ENCODE measurements around the gene ITPKC. TPM values are rescaled to one million over a fixed set of nuclear protein-coding genes. Genes with fewer than 3 reads are reported as not detected.
A peak's percentile ranks its signal among the peaks of the same experiment; 100 is the strongest.

The ITPKC gene
- total and polyA plus RNA-seq, 2 experiments from 2014 or later: 5.3 to 12.6 TPM

DNA sequence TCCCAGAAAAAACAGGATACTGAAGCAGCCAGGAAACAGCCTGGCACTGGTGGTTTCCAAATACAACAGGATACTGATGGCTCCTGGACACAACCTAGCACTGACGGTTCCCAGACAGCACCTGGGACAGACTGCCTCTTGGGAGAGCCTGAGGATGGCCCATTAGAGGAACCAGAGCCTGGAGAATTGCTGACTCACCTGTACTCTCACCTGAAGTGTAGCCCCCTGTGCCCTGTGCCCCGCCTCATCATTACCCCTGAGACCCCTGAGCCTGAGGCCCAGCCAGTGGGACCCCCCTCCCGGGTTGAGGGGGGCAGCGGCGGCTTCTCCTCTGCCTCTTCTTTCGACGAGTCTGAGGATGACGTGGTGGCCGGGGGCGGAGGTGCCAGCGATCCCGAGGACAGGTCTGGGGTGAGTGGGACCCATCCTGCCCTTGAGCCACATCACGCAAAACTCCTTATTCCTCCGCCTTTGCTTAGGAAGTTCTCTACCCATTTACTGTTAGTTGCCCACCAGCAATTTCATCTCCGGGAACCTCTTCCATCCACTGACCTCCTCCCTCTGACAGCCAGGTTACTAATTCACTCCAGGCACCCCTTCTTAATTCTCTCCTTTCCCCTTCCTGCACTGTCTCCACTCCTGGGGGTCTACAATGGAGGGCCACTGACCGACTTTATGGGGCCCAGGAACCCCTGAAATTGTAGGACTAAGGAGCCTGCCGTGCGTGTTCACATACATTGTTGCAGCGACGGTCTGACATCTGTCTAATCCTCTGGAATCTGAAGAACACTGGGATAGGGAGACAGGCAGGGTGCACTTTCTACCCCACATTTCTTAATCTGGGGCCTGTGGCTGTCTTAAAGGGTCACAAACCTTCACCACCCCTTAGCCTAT is 1.2 kb downstream of the ITPKC start (continued):
- TF ChIP-seq, protein P1, sequence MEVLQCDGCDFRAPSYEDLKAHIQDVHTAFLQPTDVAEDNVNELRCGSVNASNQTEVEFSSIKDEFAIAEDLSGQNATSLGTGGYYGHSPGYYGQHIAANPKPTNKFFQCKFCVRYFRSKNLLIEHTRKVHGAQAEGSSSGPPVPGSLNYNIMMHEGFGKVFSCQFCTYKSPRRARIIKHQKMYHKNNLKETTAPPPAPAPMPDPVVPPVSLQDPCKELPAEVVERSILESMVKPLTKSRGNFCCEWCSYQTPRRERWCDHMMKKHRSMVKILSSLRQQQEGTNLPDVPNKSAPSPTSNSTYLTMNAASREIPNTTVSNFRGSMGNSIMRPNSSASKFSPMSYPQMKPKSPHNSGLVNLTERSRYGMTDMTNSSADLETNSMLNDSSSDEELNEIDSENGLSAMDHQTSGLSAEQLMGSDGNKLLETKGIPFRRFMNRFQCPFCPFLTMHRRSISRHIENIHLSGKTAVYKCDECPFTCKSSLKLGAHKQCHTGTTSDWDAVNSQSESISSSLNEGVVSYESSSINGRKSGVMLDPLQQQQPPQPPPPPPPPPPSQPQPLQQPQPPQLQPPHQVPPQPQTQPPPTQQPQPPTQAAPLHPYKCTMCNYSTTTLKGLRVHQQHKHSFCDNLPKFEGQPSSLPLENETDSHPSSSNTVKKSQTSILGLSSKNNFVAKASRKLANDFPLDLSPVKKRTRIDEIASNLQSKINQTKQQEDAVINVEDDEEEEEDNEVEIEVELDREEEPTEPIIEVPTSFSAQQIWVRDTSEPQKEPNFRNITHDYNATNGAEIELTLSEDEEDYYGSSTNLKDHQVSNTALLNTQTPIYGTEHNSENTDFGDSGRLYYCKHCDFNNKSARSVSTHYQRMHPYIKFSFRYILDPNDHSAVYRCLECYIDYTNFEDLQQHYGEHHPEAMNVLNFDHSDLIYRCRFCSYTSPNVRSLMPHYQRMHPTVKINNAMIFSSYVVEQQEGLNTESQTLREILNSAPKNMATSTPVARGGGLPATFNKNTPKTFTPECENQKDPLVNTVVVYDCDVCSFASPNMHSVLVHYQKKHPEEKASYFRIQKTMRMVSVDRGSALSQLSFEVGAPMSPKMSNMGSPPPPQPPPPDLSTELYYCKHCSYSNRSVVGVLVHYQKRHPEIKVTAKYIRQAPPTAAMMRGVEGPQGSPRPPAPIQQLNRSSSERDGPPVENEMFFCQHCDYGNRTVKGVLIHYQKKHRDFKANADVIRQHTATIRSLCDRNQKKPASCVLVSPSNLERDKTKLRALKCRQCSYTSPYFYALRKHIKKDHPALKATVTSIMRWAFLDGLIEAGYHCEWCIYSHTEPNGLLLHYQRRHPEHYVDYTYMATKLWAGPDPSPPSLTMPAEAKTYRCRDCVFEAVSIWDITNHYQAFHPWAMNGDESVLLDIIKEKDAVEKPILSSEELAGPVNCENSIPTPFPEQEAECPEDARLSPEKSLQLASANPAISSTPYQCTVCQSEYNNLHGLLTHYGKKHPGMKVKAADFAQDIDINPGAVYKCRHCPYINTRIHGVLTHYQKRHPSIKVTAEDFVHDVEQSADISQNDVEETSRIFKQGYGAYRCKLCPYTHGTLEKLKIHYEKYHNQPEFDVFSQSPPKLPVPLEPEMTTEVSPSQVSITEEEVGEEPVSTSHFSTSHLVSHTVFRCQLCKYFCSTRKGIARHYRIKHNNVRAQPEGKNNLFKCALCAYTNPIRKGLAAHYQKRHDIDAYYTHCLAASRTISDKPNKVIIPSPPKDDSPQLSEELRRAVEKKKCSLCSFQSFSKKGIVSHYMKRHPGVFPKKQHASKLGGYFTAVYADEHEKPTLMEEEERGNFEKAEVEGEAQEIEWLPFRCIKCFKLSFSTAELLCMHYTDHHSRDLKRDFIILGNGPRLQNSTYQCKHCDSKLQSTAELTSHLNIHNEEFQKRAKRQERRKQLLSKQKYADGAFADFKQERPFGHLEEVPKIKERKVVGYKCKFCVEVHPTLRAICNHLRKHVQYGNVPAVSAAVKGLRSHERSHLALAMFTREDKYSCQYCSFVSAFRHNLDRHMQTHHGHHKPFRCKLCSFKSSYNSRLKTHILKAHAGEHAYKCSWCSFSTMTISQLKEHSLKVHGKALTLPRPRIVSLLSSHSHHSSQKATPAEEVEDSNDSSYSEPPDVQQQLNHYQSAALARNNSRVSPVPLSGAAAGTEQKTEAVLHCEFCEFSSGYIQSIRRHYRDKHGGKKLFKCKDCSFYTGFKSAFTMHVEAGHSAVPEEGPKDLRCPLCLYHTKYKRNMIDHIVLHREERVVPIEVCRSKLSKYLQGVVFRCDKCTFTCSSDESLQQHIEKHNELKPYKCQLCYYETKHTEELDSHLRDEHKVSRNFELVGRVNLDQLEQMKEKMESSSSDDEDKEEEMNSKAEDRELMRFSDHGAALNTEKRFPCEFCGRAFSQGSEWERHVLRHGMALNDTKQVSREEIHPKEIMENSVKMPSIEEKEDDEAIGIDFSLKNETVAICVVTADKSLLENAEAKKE (CRISPR knock-in tag; IDR thresholded peaks at IDR 0.05): no peak
- TF ChIP-seq, protein P2, sequence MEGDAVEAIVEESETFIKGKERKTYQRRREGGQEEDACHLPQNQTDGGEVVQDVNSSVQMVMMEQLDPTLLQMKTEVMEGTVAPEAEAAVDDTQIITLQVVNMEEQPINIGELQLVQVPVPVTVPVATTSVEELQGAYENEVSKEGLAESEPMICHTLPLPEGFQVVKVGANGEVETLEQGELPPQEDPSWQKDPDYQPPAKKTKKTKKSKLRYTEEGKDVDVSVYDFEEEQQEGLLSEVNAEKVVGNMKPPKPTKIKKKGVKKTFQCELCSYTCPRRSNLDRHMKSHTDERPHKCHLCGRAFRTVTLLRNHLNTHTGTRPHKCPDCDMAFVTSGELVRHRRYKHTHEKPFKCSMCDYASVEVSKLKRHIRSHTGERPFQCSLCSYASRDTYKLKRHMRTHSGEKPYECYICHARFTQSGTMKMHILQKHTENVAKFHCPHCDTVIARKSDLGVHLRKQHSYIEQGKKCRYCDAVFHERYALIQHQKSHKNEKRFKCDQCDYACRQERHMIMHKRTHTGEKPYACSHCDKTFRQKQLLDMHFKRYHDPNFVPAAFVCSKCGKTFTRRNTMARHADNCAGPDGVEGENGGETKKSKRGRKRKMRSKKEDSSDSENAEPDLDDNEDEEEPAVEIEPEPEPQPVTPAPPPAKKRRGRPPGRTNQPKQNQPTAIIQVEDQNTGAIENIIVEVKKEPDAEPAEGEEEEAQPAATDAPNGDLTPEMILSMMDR (conservative IDR thresholded peaks at IDR 0.05; ENCODE audit: low read depth in 2 of 2): no peak
- no peak for TF ChIP-seq POLR2AphosphoS5 (IDR thresholded peaks at IDR 0.05; ENCODE audit: low read depth)

DNA sequence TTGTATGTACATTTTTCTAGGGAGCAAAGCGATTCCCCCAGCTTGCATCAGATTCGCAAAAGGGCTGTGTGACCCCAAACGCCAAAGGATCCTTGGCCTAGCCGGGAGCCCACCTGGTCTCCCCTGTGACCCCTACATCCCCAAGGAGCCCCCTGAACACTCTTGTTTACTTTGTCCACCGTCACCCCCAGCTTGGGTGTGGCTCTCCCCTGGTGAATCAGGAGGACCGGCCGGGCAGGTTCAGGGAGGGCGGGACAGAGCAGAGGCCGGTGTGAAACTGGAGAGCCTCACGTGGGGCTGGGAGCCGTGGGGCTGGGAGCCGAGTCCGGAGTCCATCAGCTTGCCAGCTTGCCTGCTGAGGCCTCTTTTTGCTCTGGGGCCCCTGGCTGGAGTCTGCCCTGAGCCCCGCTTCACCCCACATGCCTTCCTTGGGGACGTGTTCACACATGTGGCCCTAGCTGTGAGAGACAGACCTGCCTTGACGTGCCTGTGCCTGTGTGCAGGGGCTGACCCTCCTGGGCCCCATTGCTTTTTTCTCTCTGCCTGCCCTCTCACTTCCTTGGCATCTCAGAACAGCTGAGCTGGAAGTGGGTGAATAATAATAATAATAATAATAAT is 2.0 kb downstream of the ITPKC start:
- DNase-seq (ENCODE audit: low spot score) (peak; percentile 54), ATAC-seq (peak; percentile 3)
- Histone ChIP-seq H3K79me2 (replicated peaks; ENCODE audit: insufficient read depth) (peaks cover 38% of the 10 kb centered on the region), H4K20me1 (replicated peaks; ENCODE audit: insufficient read depth) (peaks cover 10% of the 10 kb centered on the region), H3K27ac (ENCODE audit: low read depth) (peak overlapping the region; percentile 84), H3K4me3 (peak overlapping the region; percentile 99), H3K4me2 (peak overlapping the region; percentile 96), H3K9me2 (ENCODE audit: insufficient read depth) (no peaks in the 10 kb centered on the region), H2AFZ (peak overlapping the region; percentile 72; the same call in 1 of the 2 replicates), H3K4me1 (ENCODE audit: insufficient read depth) (peaks cover 22% of the 10 kb centered on the region), H3K27me3 (ENCODE audit: insufficient read depth) (no peaks in the 10 kb centered on the region), H3F3A (replicated peaks; ENCODE audit: low read depth) (peaks cover 15% of the 10 kb centered on the region; the same call in 1 of the 2 replicates), H3K36me3 (ENCODE audit: insufficient read depth) (no peaks in the 10 kb centered on the region)
- H3K27ac Mint-ChIP-seq: peak overlapping the region; percentile 79
- peak overlapping the region; percentile 79 for H3K4me3 Mint-ChIP-seq
- no peaks in the 10 kb centered on the region for H3K9me3 Mint-ChIP-seq
- peaks cover 23% of the 10 kb centered on the region for H3K4me1 Mint-ChIP-seq
- peaks cover 12% of the 10 kb centered on the region for H3K27me3 Mint-ChIP-seq (ENCODE audit: insufficient read depth, low read depth, poor library complexity)
- H3K36me3 Mint-ChIP-seq (ENCODE audit: low read depth): peaks cover 21% of the 10 kb centered on the region
- TF ChIP-seq STAT1 (IDR thresholded peaks at IDR 0.05; ENCODE audit: unreplicated experiment) (no peak), CREB1 (CRISPR knock-in tag; IDR thresholded peaks at IDR 0.05; ENCODE audit: low read depth) (no peak), NANOG (IDR thresholded peaks at IDR 0.05; ENCODE audit: borderline replicate concordance) (no peak), POLR2AphosphoS5 (IDR thresholded peaks at IDR 0.05; ENCODE audit: low read depth) (no peak), JUNB (IDR thresholded peaks at IDR 0.05; ENCODE audit: unreplicated experiment) (no peak)
- TF ChIP-seq, protein P3, sequence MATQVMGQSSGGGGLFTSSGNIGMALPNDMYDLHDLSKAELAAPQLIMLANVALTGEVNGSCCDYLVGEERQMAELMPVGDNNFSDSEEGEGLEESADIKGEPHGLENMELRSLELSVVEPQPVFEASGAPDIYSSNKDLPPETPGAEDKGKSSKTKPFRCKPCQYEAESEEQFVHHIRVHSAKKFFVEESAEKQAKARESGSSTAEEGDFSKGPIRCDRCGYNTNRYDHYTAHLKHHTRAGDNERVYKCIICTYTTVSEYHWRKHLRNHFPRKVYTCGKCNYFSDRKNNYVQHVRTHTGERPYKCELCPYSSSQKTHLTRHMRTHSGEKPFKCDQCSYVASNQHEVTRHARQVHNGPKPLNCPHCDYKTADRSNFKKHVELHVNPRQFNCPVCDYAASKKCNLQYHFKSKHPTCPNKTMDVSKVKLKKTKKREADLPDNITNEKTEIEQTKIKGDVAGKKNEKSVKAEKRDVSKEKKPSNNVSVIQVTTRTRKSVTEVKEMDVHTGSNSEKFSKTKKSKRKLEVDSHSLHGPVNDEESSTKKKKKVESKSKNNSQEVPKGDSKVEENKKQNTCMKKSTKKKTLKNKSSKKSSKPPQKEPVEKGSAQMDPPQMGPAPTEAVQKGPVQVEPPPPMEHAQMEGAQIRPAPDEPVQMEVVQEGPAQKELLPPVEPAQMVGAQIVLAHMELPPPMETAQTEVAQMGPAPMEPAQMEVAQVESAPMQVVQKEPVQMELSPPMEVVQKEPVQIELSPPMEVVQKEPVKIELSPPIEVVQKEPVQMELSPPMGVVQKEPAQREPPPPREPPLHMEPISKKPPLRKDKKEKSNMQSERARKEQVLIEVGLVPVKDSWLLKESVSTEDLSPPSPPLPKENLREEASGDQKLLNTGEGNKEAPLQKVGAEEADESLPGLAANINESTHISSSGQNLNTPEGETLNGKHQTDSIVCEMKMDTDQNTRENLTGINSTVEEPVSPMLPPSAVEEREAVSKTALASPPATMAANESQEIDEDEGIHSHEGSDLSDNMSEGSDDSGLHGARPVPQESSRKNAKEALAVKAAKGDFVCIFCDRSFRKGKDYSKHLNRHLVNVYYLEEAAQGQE (IDR thresholded peaks at IDR 0.05; ENCODE audit: unreplicated experiment): no peak
- TF ChIP-seq, protein P2 (conservative IDR thresholded peaks at IDR 0.05; ENCODE audit: low read depth in 2 of 2): no peak

Measured in GM23338 (cell line).